HS-27A (cell line): ENCODE data around the gene KIRREL1.

Experiments used
- DNase-seq: peaks from one replicate; pipeline ENCODE4 v3.0.0-alpha.2; 2012; ENCODE audit warnings: low read depth, missing footprints

KIRREL1 gene

GRCh38 chr1:158035976-158036583 lies 42.6 kb downstream of the KIRREL1 start:
- DNase-seq = no peak

DNA sequence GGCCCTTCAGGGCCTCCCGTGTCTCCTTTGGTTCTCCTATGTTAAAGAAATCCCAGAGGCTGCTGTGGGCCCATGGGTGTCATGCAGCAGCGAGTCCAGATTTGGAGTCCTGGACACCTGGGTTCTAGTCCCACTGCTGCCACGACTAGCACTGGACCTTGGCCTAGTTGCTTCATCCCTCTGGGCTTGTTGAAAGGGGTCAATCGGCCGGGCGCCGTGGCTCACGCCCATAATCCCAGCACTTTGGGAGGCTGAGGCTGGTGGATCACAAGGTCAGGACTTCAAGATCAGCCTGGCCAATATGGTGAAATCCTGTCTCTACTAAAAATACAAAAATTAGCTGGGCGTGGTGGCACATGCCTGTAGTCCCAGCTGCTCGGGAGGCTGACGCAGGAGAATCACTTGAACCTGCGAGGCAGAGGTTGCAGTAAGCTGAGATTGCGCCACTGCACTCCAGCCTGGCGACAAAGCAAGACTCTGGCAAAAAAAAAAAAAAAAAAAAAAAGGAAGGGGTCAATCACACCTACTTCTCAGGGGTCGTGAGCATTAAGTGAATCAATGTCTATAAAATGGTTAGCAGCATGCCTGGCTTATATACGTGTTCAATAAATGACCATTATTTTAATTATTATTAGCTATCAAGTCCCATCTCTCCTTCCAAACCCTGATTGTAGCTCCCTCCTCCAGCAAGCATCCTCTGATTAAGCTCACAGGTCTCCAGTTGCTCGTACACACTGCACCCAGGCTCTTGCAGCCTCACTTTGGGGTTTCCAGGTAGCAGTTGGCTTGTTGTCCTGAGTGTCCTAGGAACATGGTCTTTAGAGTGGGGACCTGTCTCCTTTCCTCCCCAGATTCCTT lies 43.8 kb downstream of the KIRREL1 start:
- DNase-seq = no peak

GRCh38 chr1:158037866-158038359 lies 44.5 kb downstream of the KIRREL1 start:
- DNase-seq = no peak

- no peak for DNase-seq
Observed at GRCh38 chr1:158038793-158039192, 45.3 kb downstream of the KIRREL1 start.

GRCh38 chr1:158039380-158039779 lies 45.9 kb downstream of the KIRREL1 start:
- no peak for DNase-seq

- no peak for DNase-seq
Observed at GRCh38 chr1:158040323-158040722, 46.9 kb downstream of the KIRREL1 start.

- DNase-seq = no peak
Observed at GRCh38 chr1:158043232-158043631, 49.8 kb downstream of the KIRREL1 start.

DNA sequence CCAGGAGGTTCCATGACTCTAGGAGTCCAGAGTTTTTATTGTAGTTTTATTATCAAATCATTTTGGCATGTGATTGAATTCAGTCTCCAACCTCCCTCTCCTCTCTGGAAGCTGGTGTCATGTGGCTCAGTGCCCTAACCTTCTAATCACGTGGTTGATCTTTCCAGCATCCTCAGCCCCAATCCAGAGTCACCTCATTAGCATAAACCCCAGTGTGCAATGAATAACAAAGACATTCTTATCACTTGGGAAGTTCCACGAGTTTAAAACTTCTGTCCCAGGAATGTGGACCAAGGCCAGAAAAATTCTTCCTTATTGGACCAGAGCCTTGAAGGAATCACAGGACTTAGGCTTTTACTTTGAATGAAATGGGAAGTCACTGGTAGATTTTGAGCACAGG lies 52.2 kb downstream of the KIRREL1 start:
- DNase-seq = no peak

GRCh38 chr1:158046715-158047510 lies 53.5 kb downstream of the KIRREL1 start:
- no peak for DNase-seq

DNA sequence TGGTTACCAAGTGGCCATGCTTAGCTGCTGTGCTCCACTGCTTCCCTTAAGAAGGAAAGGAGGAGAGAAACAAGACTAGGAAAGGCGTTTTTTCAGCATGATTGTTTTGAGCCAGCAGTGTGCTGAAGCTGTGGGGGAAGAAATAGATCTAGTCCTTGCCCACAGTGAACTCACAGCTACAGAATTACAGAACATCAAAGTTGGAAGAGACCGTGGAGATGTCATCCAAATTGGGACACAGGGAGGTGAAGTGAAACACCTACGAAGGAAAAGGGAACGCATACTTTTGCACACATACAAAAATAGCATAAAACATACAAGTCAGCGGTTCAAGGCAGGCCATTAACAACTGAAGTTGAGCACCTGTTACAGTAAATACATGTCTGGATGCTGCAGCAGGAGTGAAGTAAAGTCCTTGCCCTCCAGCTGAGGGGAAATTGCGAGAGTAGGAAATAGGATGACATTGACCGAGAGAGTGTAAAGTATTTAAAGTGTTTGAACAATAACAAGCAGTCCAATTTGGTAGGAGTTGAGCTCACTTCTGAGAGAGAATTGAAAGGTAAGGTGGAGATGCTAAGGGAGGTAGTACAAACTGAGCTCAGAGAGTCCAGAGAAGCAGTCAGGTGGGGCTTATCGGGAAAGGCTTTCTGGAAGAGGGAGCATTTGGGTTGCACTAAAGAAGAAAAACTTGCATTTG lies 55.1 kb downstream of the KIRREL1 start:
- DNase-seq = no peak

- no peak for DNase-seq
Observed at GRCh38 chr1:158049853-158050252, 56.4 kb downstream of the KIRREL1 start.

DNA sequence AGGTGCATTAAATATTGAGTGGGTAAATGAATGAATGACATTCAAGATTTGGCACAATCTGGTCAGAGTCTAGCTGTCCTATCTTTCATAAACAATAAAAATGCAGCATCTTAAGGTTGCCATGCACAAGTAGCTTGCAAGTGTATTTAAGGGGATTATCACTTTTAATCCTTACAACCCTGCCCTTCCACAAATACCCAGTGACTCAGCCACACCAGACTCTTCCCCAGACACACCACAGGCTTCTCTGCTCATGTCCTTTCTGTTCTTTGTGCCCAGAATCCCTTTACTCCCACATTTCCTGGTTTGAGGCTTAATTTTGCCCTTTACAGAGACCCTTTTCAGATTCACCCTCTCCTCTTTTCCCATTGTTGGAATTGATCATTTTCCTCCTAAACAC lies 59.8 kb downstream of the KIRREL1 start:
- DNase-seq = no peak

DNA sequence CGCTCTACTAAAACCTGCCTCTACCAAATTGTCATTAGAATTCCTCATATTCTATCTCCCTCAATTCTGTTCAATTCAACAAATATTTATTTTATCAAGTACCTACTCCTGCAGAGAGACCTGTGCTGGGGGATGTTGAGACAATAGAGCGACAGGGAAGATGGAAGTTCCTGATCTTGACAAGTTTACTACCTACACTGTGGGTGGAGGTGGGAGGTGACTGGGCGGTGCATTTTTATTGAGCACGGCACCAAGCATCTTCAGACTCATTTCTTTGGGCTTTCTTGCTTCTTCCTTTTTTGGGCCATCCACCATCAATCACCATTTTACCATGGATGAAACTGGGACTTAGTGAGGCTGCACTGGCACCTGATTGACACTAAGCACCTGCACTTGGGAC lies 61.3 kb downstream of the KIRREL1 start:
- DNase-seq = no peak

DNA sequence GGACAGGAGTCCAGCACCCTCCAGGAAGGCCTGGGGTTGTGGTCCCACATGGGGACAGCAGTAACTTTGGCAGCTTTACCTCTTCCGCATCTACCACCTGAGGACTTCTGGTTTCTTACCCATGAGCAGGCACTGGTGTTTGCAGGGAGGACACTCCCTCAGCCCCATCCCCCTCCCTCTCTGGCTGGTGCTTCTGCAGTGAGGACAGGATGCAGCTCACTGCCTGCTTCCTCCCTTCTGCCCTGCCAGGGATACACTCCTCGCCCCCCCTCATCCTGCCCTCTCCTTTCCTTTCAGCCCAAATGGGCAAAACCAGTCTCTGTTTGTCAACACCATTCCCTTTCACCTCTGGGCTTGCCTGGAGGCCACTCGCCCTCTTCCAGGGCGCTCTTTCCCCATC lies 62.4 kb downstream of the KIRREL1 start:
- DNase-seq = no peak

DNA sequence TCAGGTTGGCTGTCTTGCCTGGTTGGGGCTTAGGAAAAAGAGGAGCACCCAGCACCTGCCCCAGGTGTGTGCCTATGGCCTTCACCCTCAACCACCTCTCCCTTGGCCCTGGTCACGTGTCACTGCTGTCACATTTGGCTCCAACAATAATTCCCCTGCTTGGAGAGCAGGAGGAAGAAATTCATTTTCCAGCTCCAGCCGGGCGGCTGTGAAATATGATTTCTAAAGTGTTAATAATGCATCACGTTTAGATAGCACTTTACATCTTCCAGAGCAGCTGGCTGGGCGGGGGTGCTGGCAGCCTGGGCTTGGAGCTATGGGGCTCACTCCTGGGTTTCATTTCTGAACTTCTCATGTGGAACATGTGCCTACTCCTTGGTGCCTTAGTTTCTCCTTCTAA lies 63.1 kb downstream of the KIRREL1 start:
- no peak for DNase-seq

DNA sequence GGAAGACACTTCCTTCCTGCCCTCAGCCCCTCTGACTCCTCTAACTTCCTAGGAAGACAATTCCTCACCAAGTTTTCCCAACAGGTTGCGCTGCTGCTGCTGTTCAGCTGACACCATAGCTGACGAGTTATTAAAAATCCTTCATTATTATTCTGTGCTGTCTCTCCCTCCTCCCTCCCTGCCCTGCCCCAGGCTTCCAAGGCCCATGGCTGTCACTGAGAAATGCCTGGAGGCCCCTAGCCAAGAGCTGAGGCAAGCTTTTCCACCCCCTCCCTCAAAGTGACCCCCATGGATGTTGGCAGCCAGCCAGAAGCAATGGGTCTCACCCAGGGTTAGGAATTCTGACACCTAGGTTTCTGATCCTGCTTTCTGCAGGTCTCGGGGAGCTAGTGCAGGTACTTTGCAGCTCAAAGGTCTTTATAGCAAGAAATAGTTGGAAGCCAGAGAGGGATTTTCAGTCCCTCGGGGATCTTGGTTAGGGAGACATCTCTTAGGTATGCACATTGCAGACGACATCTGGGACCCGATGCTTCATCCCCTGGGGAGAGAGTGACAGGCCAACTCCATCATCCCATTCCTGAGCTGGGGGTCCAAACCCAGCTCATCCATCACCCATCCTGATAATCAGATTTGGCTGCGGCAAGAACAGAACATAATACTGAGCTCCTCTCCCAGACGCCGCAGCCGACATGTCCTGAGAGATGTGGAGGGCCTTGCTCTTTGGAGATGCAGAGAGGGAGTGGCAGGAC lies 65.0 kb downstream of the KIRREL1 start:
- DNase-seq = no peak

GRCh38 chr1:158059984-158060383 lies 66.5 kb downstream of the KIRREL1 start:
- DNase-seq = no peak

DNA sequence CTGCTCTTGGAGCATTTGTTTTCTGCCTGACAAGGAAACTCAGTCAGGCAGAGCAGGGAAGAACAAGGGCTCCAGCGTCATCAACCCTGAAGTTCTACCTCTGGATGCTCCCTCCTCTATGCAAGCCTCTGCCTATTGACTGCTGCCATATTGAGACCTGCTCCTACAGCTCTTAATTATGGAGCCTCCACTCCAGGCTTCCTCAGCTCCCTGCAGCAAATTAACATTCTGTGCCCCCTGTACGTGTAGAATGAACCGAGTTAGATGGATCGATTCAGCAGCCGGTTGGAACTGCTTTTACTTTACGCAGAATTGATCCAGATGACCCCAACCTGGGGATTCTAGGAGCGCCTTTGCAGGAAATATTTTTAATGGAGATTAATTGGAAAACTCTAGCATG lies 68.7 kb downstream of the KIRREL1 start:
- DNase-seq = no peak

DNA sequence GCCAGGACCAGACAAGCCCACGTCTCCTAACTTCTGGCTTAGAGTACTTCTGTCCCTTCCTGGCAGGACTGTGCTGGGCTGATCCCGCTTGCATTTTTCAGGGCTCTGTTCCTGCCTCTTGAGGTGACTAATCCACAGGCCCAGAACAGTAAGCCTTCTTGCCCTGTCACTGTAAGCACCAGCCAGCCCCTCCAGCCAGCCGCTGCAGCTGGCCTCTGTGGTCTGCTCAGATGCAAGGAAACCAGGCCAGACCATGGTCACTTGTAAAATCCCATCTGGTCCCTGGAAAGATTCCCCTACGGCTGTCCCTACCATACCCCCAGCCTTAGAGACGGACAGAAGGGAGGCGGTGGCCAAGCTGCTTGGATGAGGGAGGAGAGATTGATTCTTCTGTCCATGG lies 74.2 kb downstream of the KIRREL1 start:
- no peak for DNase-seq

- no peak for DNase-seq
Observed at GRCh38 chr1:158068918-158069317, 75.5 kb downstream of the KIRREL1 start.

GRCh38 chr1:158071138-158071537 lies 77.7 kb downstream of the KIRREL1 start:
- no peak for DNase-seq
